ENCODE results near the gene RELN.
"Not testable (repeated sequence)": the region's sequence is repeated elsewhere in the genome, so short reads cannot be mapped to it uniquely, and the experiment has no call there.

The RELN gene

GRCh38 chr7:103796327-103796962 is 193.0 kb downstream of the RELN start:
- no peak overlapping the region for H3K4me3 ChIP-seq (ENCODE audit: low read depth, low read length)

GRCh38 chr7:103795787-103796186 is 193.7 kb downstream of the RELN start:
- no peak overlapping the region for H3K4me3 ChIP-seq (ENCODE audit: low read depth, low read length)

GRCh38 chr7:103795107-103795506 is 194.4 kb downstream of the RELN start:
- H3K4me3 ChIP-seq (ENCODE audit: low read depth, low read length) = no peak overlapping the region

GRCh38 chr7:103794424-103794823 is 195.0 kb downstream of the RELN start:
- no peak overlapping the region for H3K4me3 ChIP-seq (ENCODE audit: low read depth, low read length)

- no peak overlapping the region for H3K4me3 ChIP-seq (ENCODE audit: low read depth, low read length)
Observed at GRCh38 chr7:103793614-103794013, 195.8 kb downstream of the RELN start.

GRCh38 chr7:103791894-103792293 is 197.6 kb downstream of the RELN start:
- H3K4me3 ChIP-seq (ENCODE audit: low read depth, low read length) = no peak overlapping the region

GRCh38 chr7:103787041-103787440 is 202.4 kb downstream of the RELN start:
- H3K4me3 ChIP-seq (ENCODE audit: low read depth, low read length) = not testable (repeated sequence)

GRCh38 chr7:103784646-103785286 is 204.7 kb downstream of the RELN start:
- no peak overlapping the region for H3K4me3 ChIP-seq (ENCODE audit: low read depth, low read length)

GRCh38 chr7:103781409-103781808 is 208.0 kb downstream of the RELN start:
- no peak overlapping the region for H3K4me3 ChIP-seq (ENCODE audit: low read depth, low read length)

GRCh38 chr7:103780561-103780960 is 208.9 kb downstream of the RELN start:
- H3K4me3 ChIP-seq (ENCODE audit: low read depth, low read length) = not testable (repeated sequence)

GRCh38 chr7:103777440-103777839 is 212.0 kb downstream of the RELN start:
- no peak overlapping the region for H3K4me3 ChIP-seq (ENCODE audit: low read depth, low read length)

GRCh38 chr7:103773726-103774125 is 215.7 kb downstream of the RELN start:
- H3K4me3 ChIP-seq (ENCODE audit: low read depth, low read length) = no peak overlapping the region

- no peak overlapping the region for H3K4me3 ChIP-seq (ENCODE audit: low read depth, low read length)
Observed at GRCh38 chr7:103772171-103772773, 217.2 kb downstream of the RELN start.

- H3K4me3 ChIP-seq (ENCODE audit: low read depth, low read length) = no peak overlapping the region
Observed at GRCh38 chr7:103771294-103771693, 218.2 kb downstream of the RELN start.

- H3K4me3 ChIP-seq (ENCODE audit: low read depth, low read length) = no peak overlapping the region
Observed at GRCh38 chr7:103766660-103767059, 222.8 kb downstream of the RELN start.

- H3K4me3 ChIP-seq (ENCODE audit: low read depth, low read length) = no peak overlapping the region
Observed at GRCh38 chr7:103765901-103766300, 223.6 kb downstream of the RELN start.

GRCh38 chr7:103764901-103765300 is 224.6 kb downstream of the RELN start:
- H3K4me3 ChIP-seq (ENCODE audit: low read depth, low read length) = no peak overlapping the region

- H3K4me3 ChIP-seq (ENCODE audit: low read depth, low read length) = no peak overlapping the region
Observed at GRCh38 chr7:103762877-103763276, 226.6 kb downstream of the RELN start.

GRCh38 chr7:103762065-103762760 is 227.2 kb downstream of the RELN start:
- no peak overlapping the region for H3K4me3 ChIP-seq (ENCODE audit: low read depth, low read length)

GRCh38 chr7:103752995-103753394 is 236.5 kb downstream of the RELN start:
- H3K4me3 ChIP-seq (ENCODE audit: low read depth, low read length) = no peak overlapping the region

- H3K4me3 ChIP-seq (ENCODE audit: low read depth, low read length) = no peak overlapping the region
Observed at GRCh38 chr7:103751311-103751880, 238.1 kb downstream of the RELN start.
